Brain microvascular endothelial cell (primary cell): ENCODE results near the gene APOBEC4.

ENCODE experiments used
- DNase-seq: peaks from one replicate; pipeline ENCODE4 v3.0.0-alpha.2; 2020
- H3K27ac ChIP-seq: fragments of 250-450 bp; sonication (Bioruptor Pico); 2 replicates; pipeline ENCODE4 v1.5.1; 2020; ENCODE audit warnings: mild to moderate bottlenecking, moderate library complexity
- H3K27me3 ChIP-seq: fragments of 250-450 bp; sonication (Bioruptor Pico); replicated peaks from 2 replicates; pipeline ENCODE4 v1.5.1; 2020; ENCODE audit warnings: mild to moderate bottlenecking
- H3K36me3 ChIP-seq: fragments of 250-450 bp; sonication (Bioruptor Pico); replicated peaks from 2 replicates; pipeline ENCODE4 v1.5.1; 2020; ENCODE audit warnings: mild to moderate bottlenecking
- H3K4me3 ChIP-seq: 2 replicates; pipeline ENCODE4 v1.5.1; 2011; ENCODE audit warnings: low read depth, mild to moderate bottlenecking, control low read depth, low read length, moderate library complexity
- CTCF ChIP-seq: IDR thresholded peaks from 2 replicates; pipeline ENCODE4 v1.5.1; 2011; ENCODE audit warnings: low read depth, mild to moderate bottlenecking, moderate library complexity, low read length, control low read depth, inconsistent platforms; ENCODE audit errors: missing control alignments
- in situ Hi-C: cut with HindIII; loops from 2 replicates; pipeline ENCODE4 v1.10.0; 2017; ENCODE audit warnings: low sequenced_read_pairs, low pct_ligation_motif_present

Gene APOBEC4

GRCh38 chr1:183696981-183697380, 43.9 kb upstream of the APOBEC4 start:
- TF ChIP-seq CTCF = no peak
- no peak for DNase-seq
- H3K27ac ChIP-seq = no peak overlapping the region
- H3K36me3 ChIP-seq = no peaks in the 10 kb centered on the region
- no peak overlapping the region for H3K4me3 ChIP-seq
- no peaks in the 10 kb centered on the region for H3K27me3 ChIP-seq
- in situ Hi-C loops = no loop called here

- Histone ChIP-seq H3K27me3 (no peaks in the 10 kb centered on the region), H3K36me3 (no peaks in the 10 kb centered on the region), H3K27ac (no peak overlapping the region), H3K4me3 (no peak overlapping the region)
- no peak for TF ChIP-seq CTCF
- in situ Hi-C loops = no loop called here
- DNase-seq = no peak
Observed at GRCh38 chr1:183694755-183695154, 41.6 kb upstream of the APOBEC4 start.

GRCh38 chr1:183694066-183694465, 41.0 kb upstream of the APOBEC4 start:
- DNase-seq = no peak
- in situ Hi-C loops = no loop called here
- Histone ChIP-seq H3K4me3 (no peak overlapping the region), H3K27ac (no peak overlapping the region), H3K36me3 (no peaks in the 10 kb centered on the region), H3K27me3 (no peaks in the 10 kb centered on the region)
- TF ChIP-seq CTCF = no peak

- H3K4me3 ChIP-seq = no peak overlapping the region
- no peak for TF ChIP-seq CTCF
- no peak overlapping the region for H3K27ac ChIP-seq
- DNase-seq = no peak
- no peaks in the 10 kb centered on the region for H3K27me3 ChIP-seq
- H3K36me3 ChIP-seq = no peaks in the 10 kb centered on the region
- in situ Hi-C loops = no loop called here
Observed at GRCh38 chr1:183693521-183693920, 40.4 kb upstream of the APOBEC4 start.

GRCh38 chr1:183689762-183690204, 36.7 kb upstream of the APOBEC4 start:
- no peak for DNase-seq
- TF ChIP-seq CTCF = no peak
- Histone ChIP-seq H3K27ac (no peak overlapping the region), H3K27me3 (no peaks in the 10 kb centered on the region), H3K36me3 (no peaks in the 10 kb centered on the region), H3K4me3 (no peak overlapping the region)
- in situ Hi-C loops = no loop called here

- DNase-seq = no peak
- H3K27me3 ChIP-seq = no peaks in the 10 kb centered on the region
- no peaks in the 10 kb centered on the region for H3K36me3 ChIP-seq
- TF ChIP-seq CTCF = no peak
- in situ Hi-C loops = no loop called here
- no peak overlapping the region for H3K27ac ChIP-seq
- H3K4me3 ChIP-seq = no peak overlapping the region
Observed at GRCh38 chr1:183688341-183689060, 35.4 kb upstream of the APOBEC4 start.
